SK-N-SH treated with all-trans-retinoic acid at 6 μM for 48 hours (cell line): Measurements from ENCODE around the gene ARRB1.

ENCODE experiments used
- ATAC-seq: fragments of 200-7000 bp; cut with Tn5 transposase; 3 replicates; pipeline ENCODE4 v1.9.1; 2020; ENCODE audit warnings: mild to moderate bottlenecking, moderate library complexity
- ARNTL ChIP-seq: fragments of 450-650 bp; formaldehyde crosslinking; IDR thresholded peaks from 2 replicates; pipeline ENCODE4 v1.5.0; 2020; ENCODE audit warnings: low read depth, mild to moderate bottlenecking, moderate library complexity, borderline replicate concordance
- BACH2 ChIP-seq: fragments of 250-450 bp; sonication (Bioruptor Pico); IDR thresholded peaks from 2 replicates; pipeline ENCODE4 v1.9.0; 2021; ENCODE audit warnings: mild to moderate bottlenecking, borderline replicate concordance
- CREB5 ChIP-seq: fragments of 250-450 bp; sonication (Bioruptor Pico); IDR thresholded peaks from 2 replicates; pipeline ENCODE4 v1.5.1; 2020; ENCODE audit warnings: low read depth, mild to moderate bottlenecking, moderate library complexity
- CSDC2 ChIP-seq: fragments of 250-450 bp; sonication (Bioruptor Pico); IDR thresholded peaks from 2 replicates; pipeline ENCODE4 v1.5.0; 2020; ENCODE audit warnings: mild to moderate bottlenecking, moderate library complexity
- CSRNP3 ChIP-seq: fragments of 250-450 bp; sonication (Bioruptor Pico); IDR thresholded peaks from 2 replicates; pipeline ENCODE4 v1.5.1; 2021; ENCODE audit warnings: mild to moderate bottlenecking, moderate library complexity
- ESRRG ChIP-seq: fragments of 250-450 bp; sonication (Bioruptor Pico); IDR thresholded peaks from 2 replicates; pipeline ENCODE4 v1.6.1; 2021; ENCODE audit warnings: mild to moderate bottlenecking
- GLIS3 ChIP-seq: fragments of 250-450 bp; sonication (Bioruptor Pico); IDR thresholded peaks from 2 replicates; pipeline ENCODE4 v1.5.0; 2020; ENCODE audit warnings: mild to moderate bottlenecking, moderate library complexity
- ISL1 ChIP-seq: fragments of 250-450 bp; sonication (Bioruptor Pico); IDR thresholded peaks from 2 replicates; pipeline ENCODE4 v2.1.2; 2022; ENCODE audit warnings: mild to moderate bottlenecking, moderate library complexity
- OSR1 ChIP-seq: fragments of 250-450 bp; sonication (Bioruptor Pico); IDR thresholded peaks from 2 replicates; pipeline ENCODE4 v1.8.0; 2022; ENCODE audit warnings: moderate library complexity, mild to moderate bottlenecking, inconsistent platforms
- PATZ1 ChIP-seq: fragments of 250-450 bp; sonication (Bioruptor Pico); IDR thresholded peaks from 2 replicates; pipeline ENCODE4 v1.8.0; 2020; ENCODE audit warnings: mild to moderate bottlenecking, moderate library complexity, borderline replicate concordance
- PPARA ChIP-seq: fragments of 250-450 bp; sonication (Bioruptor Pico); IDR thresholded peaks from 2 replicates; pipeline ENCODE4 v1.5.0; 2020; ENCODE audit warnings: mild to moderate bottlenecking, borderline replicate concordance
- RARB ChIP-seq: fragments of 250-450 bp; sonication (Bioruptor Pico); IDR thresholded peaks from 2 replicates; pipeline ENCODE4 v1.8.0; 2021; ENCODE audit warnings: mild to moderate bottlenecking, moderate library complexity
- SNAI2 ChIP-seq: fragments of 250-450 bp; sonication (Bioruptor Pico); IDR thresholded peaks from 2 replicates; pipeline ENCODE4 v1.5.0; 2020; ENCODE audit warnings: mild to moderate bottlenecking, moderate library complexity
- TCF4 ChIP-seq: fragments of 250-450 bp; sonication (Bioruptor Pico); IDR thresholded peaks from 2 replicates; pipeline ENCODE4 v1.8.0; 2021; ENCODE audit warnings: mild to moderate bottlenecking, moderate library complexity, borderline replicate concordance
- TOX ChIP-seq: fragments of 250-450 bp; sonication (Bioruptor Pico); IDR thresholded peaks from 2 replicates; pipeline ENCODE4 v1.8.0; 2021; ENCODE audit warnings: mild to moderate bottlenecking, moderate library complexity, borderline replicate concordance
- TSHZ2 ChIP-seq: fragments of 250-450 bp; sonication (Bioruptor Pico); IDR thresholded peaks from 2 replicates; pipeline ENCODE4 v1.5.0; 2020; ENCODE audit warnings: mild to moderate bottlenecking, moderate library complexity
- ZFP3 ChIP-seq: fragments of 250-450 bp; sonication (Bioruptor Pico); IDR thresholded peaks from 2 replicates; pipeline ENCODE4 v1.5.0; 2020; ENCODE audit warnings: mild to moderate bottlenecking, moderate library complexity
- ZFP30 ChIP-seq: fragments of 450-650 bp; formaldehyde crosslinking; IDR thresholded peaks from 2 replicates; pipeline ENCODE4 v1.5.0; 2022; ENCODE audit warnings: mild to moderate bottlenecking, moderate library complexity
- ZNF565 ChIP-seq: fragments of 450-650 bp; formaldehyde crosslinking; conservative IDR thresholded peaks from 2 replicates; pipeline ENCODE4 v1.5.0; 2020; ENCODE audit warnings: low read depth, mild to moderate bottlenecking, moderate library complexity
- ZNF70 ChIP-seq: fragments of 450-650 bp; formaldehyde crosslinking; IDR thresholded peaks from 2 replicates; pipeline ENCODE4 v1.5.0; 2020; ENCODE audit warnings: mild to moderate bottlenecking, moderate library complexity
- ZNF8 ChIP-seq: fragments of 450-650 bp; formaldehyde crosslinking; IDR thresholded peaks from 2 replicates; pipeline ENCODE4 v1.5.0; 2020; ENCODE audit warnings: mild to moderate bottlenecking, moderate library complexity

ARRB1 gene

GRCh38 chr11:75272391-75272790 lies 79.1 kb downstream of the ARRB1 start:
- no peak for ATAC-seq

GRCh38 chr11:75271730-75272129 lies 79.7 kb downstream of the ARRB1 start:
- ATAC-seq: no peak
- TF ChIP-seq ISL1 (CRISPR knock-in tag) (no peak), ZNF565 (CRISPR knock-in tag) (no peak), OSR1 (no peak), ZNF70 (CRISPR knock-in tag) (no peak), GLIS3 (CRISPR knock-in tag) (no peak), TCF4 (CRISPR knock-in tag) (no peak)

More at GRCh38 chr11:75272391-75272790, 79.1 kb downstream of the ARRB1 start:
- TF ChIP-seq CSRNP3: no peak
- TF ChIP-seq ZFP30 (CRISPR knock-in tag): no peak
- no peak for TF ChIP-seq ISL1 (CRISPR knock-in tag)
- TF ChIP-seq ARNTL: no peak
- TF ChIP-seq GLIS3 (CRISPR knock-in tag): no peak
- TF ChIP-seq ESRRG (CRISPR knock-in tag): no peak
- no peak for TF ChIP-seq PATZ1 (CRISPR knock-in tag)
- TF ChIP-seq ZNF8 (CRISPR knock-in tag): no peak
- no peak for TF ChIP-seq ZNF565 (CRISPR knock-in tag)
- TF ChIP-seq TSHZ2: no peak

GRCh38 chr11:75270896-75271418 lies 80.5 kb downstream of the ARRB1 start:
- TF ChIP-seq ZNF8 (CRISPR knock-in tag) (no peak), TOX (no peak), CSRNP3 (no peak), ZNF565 (CRISPR knock-in tag) (no peak), ZFP3 (CRISPR knock-in tag) (no peak), PPARA (no peak), GLIS3 (CRISPR knock-in tag) (no peak), TCF4 (CRISPR knock-in tag) (no peak), ZFP30 (CRISPR knock-in tag) (no peak), CSDC2 (no peak), ZNF70 (CRISPR knock-in tag) (no peak), OSR1 (no peak), ISL1 (CRISPR knock-in tag) (no peak), CREB5 (no peak), RARB (CRISPR knock-in tag) (no peak)
- no peak for ATAC-seq

GRCh38 chr11:75269896-75270295 lies 81.6 kb downstream of the ARRB1 start:
- ATAC-seq: no peak
- TF ChIP-seq SNAI2 (CRISPR knock-in tag) (no peak), CREB5 (no peak), ZNF565 (CRISPR knock-in tag) (no peak), OSR1 (no peak), BACH2 (CRISPR knock-in tag) (no peak), TCF4 (CRISPR knock-in tag) (no peak), ARNTL (no peak), ZNF8 (CRISPR knock-in tag) (no peak), CSRNP3 (no peak), PATZ1 (CRISPR knock-in tag) (no peak), ESRRG (CRISPR knock-in tag) (no peak), ZFP30 (CRISPR knock-in tag) (no peak)
